Measurements from ENCODE around the gene WASHC4.

Gene WASHC4

GRCh38 chr12:105214670-105215375, 107.3 kb downstream of the WASHC4 start:
- DNase-seq: peak; percentile 75

GRCh38 chr12:105218434-105218833, 110.9 kb downstream of the WASHC4 start:
- no peak for DNase-seq
